Measurements from ENCODE around the gene CRACR2B.
A peak's percentile ranks its signal among the peaks of the same experiment; 100 is the strongest.

The CRACR2B gene

GRCh38 chr11:855330-855674, 27.6 kb downstream of the CRACR2B start:
- DNase-seq, result no peak

DNA sequence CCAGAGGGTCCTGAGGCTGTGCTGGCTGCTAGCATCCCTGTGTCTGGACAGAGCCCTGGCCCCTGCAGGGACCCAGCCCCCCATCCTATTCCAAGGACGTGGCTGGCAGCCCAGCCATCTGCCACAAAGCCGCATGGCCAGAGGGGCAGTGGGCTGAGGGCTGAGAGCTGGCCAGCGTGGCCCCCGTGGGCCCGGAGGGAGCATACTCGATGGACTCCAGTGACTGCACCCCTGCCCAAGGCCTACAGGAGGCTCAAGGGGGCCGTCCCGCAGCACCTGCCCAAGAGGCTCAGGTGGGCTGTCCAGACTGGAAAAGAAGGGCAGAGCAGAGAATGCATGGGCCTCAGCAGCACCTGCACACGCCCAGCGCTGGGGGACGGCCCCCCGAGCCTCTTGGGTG, 28.1 kb downstream of the CRACR2B start:
- DNase-seq, result no peak

DNA sequence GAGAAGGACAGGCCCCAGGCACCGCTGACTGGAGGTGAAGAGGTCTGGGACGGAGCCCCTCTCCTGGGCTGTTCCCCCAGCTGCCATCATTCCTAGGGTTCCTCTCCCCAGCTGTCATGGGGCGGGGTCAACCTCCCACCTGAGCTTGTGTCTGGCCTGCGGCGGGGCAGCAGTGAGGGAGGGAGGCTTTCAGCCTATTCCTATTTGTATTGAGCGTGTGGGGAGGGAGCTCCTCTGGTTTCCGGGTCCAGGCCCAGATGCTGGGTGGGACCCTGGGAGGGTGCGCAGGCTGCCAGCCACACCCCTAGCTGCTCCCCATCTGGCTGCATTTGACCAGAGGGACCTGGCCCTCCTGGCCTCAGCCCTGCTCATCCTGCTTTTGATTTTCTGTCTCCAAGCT, 28.7 kb downstream of the CRACR2B start:
- no peak for DNase-seq

GRCh38 chr11:858053-858761, 30.5 kb downstream of the CRACR2B start:
- no peak for DNase-seq

GRCh38 chr11:858762-859339, 31.1 kb downstream of the CRACR2B start:
- no peak for DNase-seq

DNA sequence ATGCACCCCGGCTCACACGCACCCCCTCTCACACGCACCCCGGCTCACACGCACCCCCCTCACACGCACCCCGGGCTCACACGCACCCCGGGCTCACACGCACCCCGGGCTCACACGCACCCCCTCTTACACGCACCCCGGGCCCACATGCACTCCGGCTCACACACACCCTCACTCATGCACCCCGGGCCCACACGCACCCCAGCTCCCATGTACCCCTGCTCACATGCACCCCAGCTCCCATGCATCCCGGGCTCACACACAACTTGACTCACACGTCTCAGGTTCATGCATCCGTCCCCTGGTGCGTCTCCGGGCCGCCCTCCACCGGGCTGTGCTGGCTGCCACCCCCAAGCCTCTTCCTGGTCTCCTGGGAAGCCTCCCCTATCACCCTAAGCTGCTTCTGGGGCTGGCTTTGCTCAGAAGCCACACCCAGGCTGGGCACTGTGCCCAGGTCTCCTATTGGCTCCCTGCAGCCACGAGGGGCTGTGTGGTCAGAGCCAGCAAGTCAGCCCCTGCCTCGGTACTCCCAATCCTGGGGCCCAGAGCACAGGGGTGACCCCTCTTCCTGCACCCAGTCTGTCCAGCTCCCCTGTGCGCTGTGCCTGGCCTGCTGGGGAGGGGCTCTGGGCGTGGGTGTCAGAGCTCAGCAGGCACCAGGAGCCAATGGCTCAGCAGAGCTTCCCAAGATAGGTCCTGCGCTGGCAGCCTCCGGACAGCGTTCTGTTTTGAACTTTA, 31.8 kb downstream of the CRACR2B start:
- peak; percentile 31 for DNase-seq

DNA sequence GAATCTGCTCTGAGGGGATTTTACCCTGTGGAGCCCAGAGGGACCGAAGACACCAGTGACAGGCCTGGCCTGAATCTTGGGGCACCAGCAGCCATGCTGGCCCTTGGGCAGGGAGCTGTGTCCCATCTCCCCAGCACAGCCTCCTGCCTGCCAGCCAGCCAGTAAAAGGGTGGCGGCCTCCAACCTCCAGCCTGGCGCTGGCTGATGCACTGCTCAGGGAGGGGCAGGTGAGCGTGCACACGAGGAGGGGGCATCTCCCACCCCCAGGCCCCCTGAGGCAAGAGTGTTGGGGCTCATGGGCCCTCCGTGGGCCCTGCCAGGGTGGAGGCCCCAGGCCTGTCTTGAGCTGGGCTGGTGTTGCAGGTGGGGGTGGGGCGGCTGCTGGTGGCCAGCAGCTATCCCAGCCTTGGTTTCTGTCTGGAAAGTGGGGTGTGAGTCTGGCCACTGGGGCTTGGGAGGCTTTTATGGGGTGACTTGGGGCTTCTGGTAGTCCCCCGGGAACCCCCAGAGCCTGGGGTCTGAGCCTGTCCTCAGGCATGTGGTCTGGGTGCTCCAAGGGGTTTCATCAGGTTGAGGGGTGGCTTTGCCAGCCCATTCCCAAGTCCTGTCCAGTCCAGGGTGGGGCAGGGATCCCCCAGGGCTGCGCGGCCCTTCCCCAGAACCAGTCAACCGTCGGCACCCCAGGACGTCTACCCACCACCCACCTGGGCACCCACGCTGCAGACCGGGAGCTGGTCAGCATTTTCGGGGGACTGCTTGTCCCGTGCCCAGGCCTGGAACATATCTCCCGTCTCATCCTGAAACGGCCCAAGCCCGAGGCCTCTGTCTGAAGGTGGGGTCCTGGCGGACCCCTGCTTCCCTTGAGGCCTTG, 32.8 kb downstream of the CRACR2B start:
- DNase-seq, result no peak

- no peak for DNase-seq
Measured at GRCh38 chr11:861105-861479, 33.4 kb downstream of the CRACR2B start.

DNA sequence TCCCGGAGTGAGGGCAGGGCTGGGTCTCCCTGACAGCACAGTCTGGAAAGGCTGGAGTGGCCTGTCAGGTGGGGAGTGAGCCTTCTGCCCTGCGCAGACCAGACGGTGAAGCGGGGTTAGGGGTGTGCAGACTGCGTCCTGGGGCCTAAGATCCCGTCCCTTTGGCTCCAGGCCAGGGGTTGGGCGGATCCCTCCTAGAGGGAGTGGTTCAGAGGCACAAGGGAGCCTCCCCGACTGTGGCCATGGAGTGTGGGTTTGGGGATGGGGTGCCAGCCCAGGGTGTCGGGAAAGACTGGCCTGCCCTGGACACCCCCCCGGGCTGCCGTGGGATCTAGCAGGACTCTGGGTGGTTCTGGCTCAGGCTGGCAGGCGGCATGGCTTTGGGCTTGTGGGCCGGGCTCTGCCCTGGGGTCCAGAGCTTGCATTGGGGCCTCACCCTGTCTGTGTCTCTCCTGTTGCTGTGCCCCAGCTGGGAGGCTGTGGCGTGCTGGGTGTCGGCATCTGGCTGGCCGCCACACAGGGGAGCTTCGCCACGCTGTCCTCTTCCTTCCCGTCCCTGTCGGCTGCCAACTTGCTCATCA, 34.5 kb downstream of the CRACR2B start:
- DNase-seq, result no peak

GRCh38 chr11:862696-863022, 34.9 kb downstream of the CRACR2B start:
- DNase-seq, result no peak

DNA sequence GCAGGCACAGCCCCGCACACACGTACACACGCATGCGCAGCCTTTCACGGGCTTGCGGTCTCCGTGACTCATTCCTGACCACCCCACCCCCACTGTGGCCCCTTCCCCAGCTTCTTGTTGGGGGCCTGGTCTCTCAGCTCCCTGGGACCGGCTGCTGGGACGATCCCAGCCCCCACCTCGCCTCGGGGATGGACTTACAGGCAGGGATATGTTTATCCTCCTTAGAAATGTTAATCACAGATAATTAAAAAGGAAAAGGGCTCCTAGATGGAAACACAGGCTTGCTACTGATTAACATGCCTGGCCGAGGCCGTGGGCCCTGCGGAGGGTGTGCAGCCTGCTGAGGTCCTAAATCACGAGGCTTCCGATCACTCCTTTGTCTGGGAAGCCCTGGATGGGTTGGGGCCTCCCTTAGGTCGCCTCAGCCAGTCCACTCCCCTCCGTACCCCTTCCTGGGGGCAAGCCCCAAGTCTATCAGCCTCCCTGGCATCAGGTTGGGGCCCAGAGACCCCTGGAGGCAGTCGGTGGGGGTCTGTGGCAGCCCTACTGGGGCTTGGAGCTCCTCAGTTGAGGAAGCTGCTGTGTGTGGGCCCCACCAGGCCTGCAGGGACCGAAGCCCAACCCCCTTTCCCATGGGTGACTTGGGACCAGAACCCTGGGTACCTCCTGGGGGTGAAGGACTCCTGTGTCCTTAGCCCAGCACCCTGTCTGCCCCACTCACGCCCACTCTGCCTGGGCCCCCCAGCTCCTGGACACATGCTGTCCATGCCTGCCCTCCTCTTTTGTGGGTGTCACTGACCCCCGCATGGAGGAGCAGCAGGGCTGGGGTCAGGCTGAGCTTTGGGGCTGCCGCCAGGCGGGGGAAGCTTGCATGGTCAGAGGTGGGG, 35.5 kb downstream of the CRACR2B start:
- DNase-seq, result no peak

DNA sequence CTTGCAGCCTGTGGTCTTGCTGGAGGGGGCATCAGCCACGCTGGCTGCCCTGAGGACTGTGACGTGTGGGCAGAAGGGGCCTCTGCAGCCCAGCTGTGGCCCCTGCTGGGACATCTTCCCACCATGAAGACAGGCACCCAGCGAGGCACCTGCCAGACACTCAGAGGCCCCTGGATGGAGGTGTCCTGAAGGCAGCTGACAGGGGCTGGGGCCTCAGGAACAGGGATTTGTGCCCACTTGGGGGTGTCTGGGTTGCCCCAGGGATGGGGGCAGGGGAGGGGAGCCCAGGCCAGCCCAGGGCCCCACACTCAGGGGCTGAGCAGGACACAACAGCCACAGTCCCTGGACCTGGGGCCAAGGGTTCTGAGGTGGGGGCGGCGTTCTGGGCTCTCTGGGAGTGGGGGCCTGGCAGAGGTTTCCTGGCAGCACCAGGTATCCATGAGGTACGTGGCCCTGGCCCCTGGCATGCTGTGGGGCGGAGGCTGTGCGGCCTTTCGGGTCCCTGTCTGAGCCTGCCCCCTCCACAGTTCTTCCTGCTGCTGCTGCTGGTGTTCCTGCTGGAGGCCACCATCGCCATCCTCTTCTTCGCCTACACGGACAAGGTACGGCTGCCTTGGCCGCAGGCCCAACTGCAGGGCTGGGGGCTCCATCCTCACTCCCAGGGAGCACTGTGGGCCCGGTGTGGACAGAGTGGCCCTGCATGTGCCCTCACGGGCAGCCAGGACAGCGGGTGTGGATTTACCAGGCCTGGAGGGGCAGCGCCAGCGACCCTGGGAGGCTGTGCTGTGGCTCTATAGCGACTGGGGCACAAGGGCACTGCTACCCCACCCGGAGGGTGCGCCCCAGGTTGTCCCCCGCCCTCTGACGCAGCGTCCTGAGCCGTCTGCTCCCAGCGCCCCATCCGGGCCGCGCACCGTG, 36.5 kb downstream of the CRACR2B start:
- no peak for DNase-seq

GRCh38 chr11:864898-865297, 37.2 kb downstream of the CRACR2B start:
- no peak for DNase-seq

- no peak for DNase-seq
Measured at GRCh38 chr11:865462-866430, 38.0 kb downstream of the CRACR2B start.

DNA sequence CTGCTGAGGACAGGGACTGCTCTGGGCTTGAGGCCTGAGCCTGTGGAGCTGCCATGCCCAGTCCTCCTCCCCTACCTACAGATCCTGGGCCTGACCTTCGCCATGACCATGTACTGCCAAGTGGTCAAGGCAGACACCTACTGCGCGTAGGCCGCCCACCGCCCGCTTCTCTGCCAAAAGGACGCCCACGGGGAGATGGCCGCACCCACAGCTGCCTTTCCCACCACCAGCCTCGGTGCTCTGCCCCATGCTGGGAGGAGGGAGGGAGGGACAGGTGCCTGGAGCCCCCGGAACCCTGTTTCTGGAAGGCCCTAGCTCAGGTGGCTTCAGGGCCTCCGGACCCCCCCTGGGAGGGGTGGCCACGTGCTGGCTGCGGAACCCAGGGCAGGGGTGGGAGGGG, 38.8 kb downstream of the CRACR2B start:
- no peak for DNase-seq

DNA sequence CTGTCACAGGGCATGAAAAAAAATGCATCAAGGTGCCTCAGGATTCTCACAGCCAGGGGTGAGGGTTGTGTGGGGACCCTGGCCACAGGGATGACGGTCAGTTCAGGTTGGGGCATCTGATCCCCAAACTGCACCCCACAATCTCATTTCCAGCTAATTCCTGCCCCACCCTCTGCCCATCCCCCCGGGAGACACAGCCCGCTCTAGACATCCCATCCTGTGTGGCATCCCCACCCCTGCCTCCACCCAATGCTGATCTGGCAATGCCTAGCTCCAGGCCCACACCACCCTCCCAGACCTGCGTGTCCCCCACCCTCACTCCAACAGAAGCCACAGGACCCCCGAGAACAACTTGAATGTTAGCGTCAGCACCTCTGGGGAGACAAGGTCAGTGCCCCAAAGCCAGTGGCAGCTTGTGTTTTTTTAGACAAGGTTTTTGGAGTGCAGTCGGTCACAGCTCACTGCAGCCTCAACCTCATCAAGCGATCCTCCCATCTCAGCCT, 40.2 kb downstream of the CRACR2B start:
- no peak for DNase-seq

- no peak for DNase-seq
Measured at GRCh38 chr11:868394-868793, 40.7 kb downstream of the CRACR2B start.

GRCh38 chr11:868802-869201, 41.1 kb downstream of the CRACR2B start:
- no peak for DNase-seq

GRCh38 chr11:869399-870126, 41.8 kb downstream of the CRACR2B start:
- DNase-seq, result no peak
